HG03039 (cell line): ENCODE data around the gene GSC.
"Not testable (repeated sequence)": the region's sequence is repeated elsewhere in the genome, so short reads cannot be mapped to it uniquely, and the experiment has no call there.

Source experiments
- ATAC-seq: cut with Tn5 transposase; IDR thresholded peaks from one replicate; pipeline ENCODE4 v1.9.1; 2021; ENCODE audit warnings: mild to moderate bottlenecking, moderate library complexity; ENCODE audit not compliant: unreplicated experiment

Gene GSC

GRCh38 chr14:94769391-94770250, at the start of gene GSC:
TSS of gene GSC (minus strand) at chr14:94770113. CDS start at chr14:94770015, 98 bp downstream.
- ATAC-seq, result no peak

GRCh38 chr14:94819531-94819930, 49.6 kb upstream of the GSC start:
- ATAC-seq, result no peak

- no peak for ATAC-seq
Observed at GRCh38 chr14:94816113-94816512, 46.2 kb upstream of the GSC start.

- no peak for ATAC-seq
Observed at GRCh38 chr14:94805680-94806288, 35.9 kb upstream of the GSC start.

GRCh38 chr14:94801225-94801624, 31.3 kb upstream of the GSC start:
- ATAC-seq, result no peak

GRCh38 chr14:94800764-94801163, 30.9 kb upstream of the GSC start:
- ATAC-seq, result not testable (repeated sequence)

GRCh38 chr14:94797887-94798286, 28.0 kb upstream of the GSC start:
- ATAC-seq, result no peak

- ATAC-seq, result no peak
Observed at GRCh38 chr14:94796278-94796677, 26.4 kb upstream of the GSC start.

GRCh38 chr14:94795372-94795771, 25.5 kb upstream of the GSC start:
- no peak for ATAC-seq

- ATAC-seq, result no peak
Observed at GRCh38 chr14:94793901-94794300, 24.0 kb upstream of the GSC start.

- no peak for ATAC-seq
Observed at GRCh38 chr14:94787655-94788054, 17.7 kb upstream of the GSC start.

- ATAC-seq, result no peak
Observed at GRCh38 chr14:94787092-94787491, 17.2 kb upstream of the GSC start.

GRCh38 chr14:94780536-94781399, 10.9 kb upstream of the GSC start:
- ATAC-seq, result no peak

GRCh38 chr14:94779713-94780112, 9.8 kb upstream of the GSC start:
- ATAC-seq, result no peak

- ATAC-seq, result no peak
Observed at GRCh38 chr14:94775871-94776210, 5.9 kb upstream of the GSC start.

GRCh38 chr14:94775091-94775870, 5.4 kb upstream of the GSC start:
- ATAC-seq, result no peak

- no peak for ATAC-seq
Observed at GRCh38 chr14:94774344-94775090, 4.6 kb upstream of the GSC start.

- ATAC-seq, result no peak
Observed at GRCh38 chr14:94773655-94774343, 3.9 kb upstream of the GSC start.

- no peak for ATAC-seq
Observed at GRCh38 chr14:94773061-94773648, 3.2 kb upstream of the GSC start.
